Keratinocyte (primary cell): ENCODE measurements around the gene FBXO3. TPM values are rescaled to one million over a fixed set of nuclear protein-coding genes. Genes with fewer than 3 reads are reported as not detected.

ENCODE experiments used
- DNase-seq: peaks from one replicate; pipeline ENCODE4 v3.0.0-alpha.2; 2011; ENCODE audit warnings: low read depth, missing footprints, low spot score
- FAIRE-seq: peaks from 2 replicates; lab custom pipeline; 2011; peaks lifted over from hg19 to GRCh38; lab: Jason Lieb, UNC
- H2AFZ ChIP-seq: 2 replicates; pipeline ENCODE4 v1.6.0; 2012; ENCODE audit warnings: low read length, control low read depth, inconsistent platforms; ENCODE audit not compliant: control insufficient read depth
- H3K27ac ChIP-seq: 2 replicates; pipeline ENCODE4 v1.5.1; 2011; ENCODE audit warnings: low read length; ENCODE audit not compliant: control insufficient read depth, insufficient read depth
- H3K27me3 ChIP-seq: 3 replicates; pipeline ENCODE4 v1.6.0; 2011; ENCODE audit warnings: low read length; ENCODE audit not compliant: control insufficient read depth, insufficient read depth; ENCODE audit errors: extremely low read depth
- H3K36me3 ChIP-seq, 2 experiments: 2 replicates in 1 of 2; 3 replicates in 1 of 2; pipeline ENCODE4 v1.5.1; 2011; ENCODE audit warnings: low read length in 2 of 2, mild to moderate bottlenecking in 1 of 2; ENCODE audit not compliant: control insufficient read depth in 2 of 2, insufficient read depth in 2 of 2; ENCODE audit errors: extremely low read depth in 1 of 2
- H3K4me1 ChIP-seq: 3 replicates; pipeline ENCODE4 v1.5.1; 2011; ENCODE audit warnings: low read length; ENCODE audit not compliant: control insufficient read depth, insufficient read depth; ENCODE audit errors: extremely low read depth
- H3K4me2 ChIP-seq: 3 replicates; pipeline ENCODE4 v1.6.0; 2011; ENCODE audit warnings: low read depth, low read length; ENCODE audit not compliant: control insufficient read depth, insufficient read depth; ENCODE audit errors: extremely low read depth
- H3K4me3 ChIP-seq, 3 experiments: fragments of 200-600 bp in 1 of 3; sonication (generic) in 1 of 3; 2 replicates in 2 of 3; 3 replicates in 1 of 3; pipeline ENCODE4 v1.5.1; 2011 to 2016; ENCODE audit warnings: low read length in 3 of 3, mild to moderate bottlenecking in 3 of 3, control low read depth in 2 of 3, inconsistent platforms in 1 of 3, low read depth in 1 of 3, mixed read lengths in 1 of 3, mixed run types in 1 of 3, moderate library complexity in 1 of 3; ENCODE audit not compliant: control insufficient read depth in 2 of 3, insufficient read depth in 2 of 3; ENCODE audit errors: extremely low read depth in 1 of 3
- H3K79me2 ChIP-seq: 2 replicates; pipeline ENCODE4 v1.6.0; 2012; ENCODE audit warnings: low read length; ENCODE audit not compliant: control insufficient read depth, insufficient read depth
- H3K9ac ChIP-seq: 3 replicates; pipeline ENCODE4 v1.6.0; 2011; ENCODE audit warnings: low read length; ENCODE audit not compliant: control insufficient read depth, insufficient read depth; ENCODE audit errors: extremely low read depth
- H3K9me1 ChIP-seq: 3 replicates; pipeline ENCODE4 v1.6.0; 2011; ENCODE audit warnings: low read length; ENCODE audit not compliant: control insufficient read depth, insufficient read depth; ENCODE audit errors: extremely low read depth
- H3K9me3 ChIP-seq: 2 replicates; pipeline ENCODE4 v1.5.1; 2012; ENCODE audit warnings: low read depth, low read length; ENCODE audit not compliant: control insufficient read depth
- H4K20me1 ChIP-seq: 3 replicates; pipeline ENCODE4 v1.6.0; 2011; ENCODE audit warnings: low read length; ENCODE audit not compliant: control insufficient read depth, insufficient read depth; ENCODE audit errors: extremely low read depth
- CTCF ChIP-seq, 3 experiments: IDR thresholded peaks in 1 of 3; conservative IDR thresholded peaks in 1 of 3; optimal IDR thresholded peaks in 1 of 3; 2 replicates in 2 of 3; 3 replicates in 1 of 3; pipeline versions ENCODE3 to v1.5.1; 2011; ENCODE audit warnings: low read length in 3 of 3, mild to moderate bottlenecking in 3 of 3, moderate library complexity in 2 of 3, control low read depth in 1 of 3, inconsistent platforms in 1 of 3; ENCODE audit not compliant: insufficient read depth in 2 of 3; ENCODE audit errors: extremely low read depth in 1 of 3
- EZH2 ChIP-seq: IDR thresholded peaks from one replicate; pipeline ENCODE4 v1.6.1; 2012; ENCODE audit warnings: inconsistent platforms, mild to moderate bottlenecking, low read length, moderate library complexity
- dilution Hi-C: fragments of 300-500 bp; cut with MboI; formaldehyde crosslinking; loops from one replicate; pipeline ENCODE4 v1.7.0; 2020; ENCODE audit warnings: low sequenced_read_pairs; ENCODE audit not compliant: extremely low pct_ligation_motif_present
- polyA plus RNA-seq, 5 experiments: library from polyadenylated mRNA; depleted of rRNA in 3 of 5; stranded (reverse) in 3 of 5; stranded (forward) in 1 of 5; unstranded in 1 of 5; fragments of >200 nt; gene quantifications; 1 replicate in 1 of 5; 2 replicates in 3 of 5; 3 replicates in 1 of 5; pipeline versions ENCODE4 v1.2.1 to v1.2.3, GENCODE V29; 2011 to 2012; ENCODE audit warnings: missing spikeins in 2 of 5, low read depth in 1 of 5, low replicate concordance in 1 of 5

Gene FBXO3
- polyA plus RNA-seq, 1 donor (not counting 4 experiments of a cell fraction or from before 2014, with no cell fraction given), result 68.6 TPM

- Histone ChIP-seq H3K9me3 (no peaks in the 10 kb centered on the region), H3K4me3 (no peak overlapping the region), H3K27ac (no peak overlapping the region), H3K4me2 (no peak overlapping the region), H2AFZ (no peak overlapping the region), H3K79me2 (peaks cover 16% of the 10 kb centered on the region), H3K9ac (no peak overlapping the region), H3K9me1 (no peaks in the 10 kb centered on the region), H4K20me1 (no peaks in the 10 kb centered on the region), H3K4me1 (peaks cover 22% of the 10 kb centered on the region), H3K27me3 (no peaks in the 10 kb centered on the region), H3K36me3 (peaks cover 12% of the 10 kb centered on the region in 2 experiments)
- no peak for DNase-seq
- FAIRE-seq, result no peak
- TF ChIP-seq EZH2, result no peak
- no peak for TF ChIP-seq CTCF (optimal IDR thresholded peaks at IDR 0.05 in 1 of 3, IDR thresholded peaks at IDR 0.05 in 1 of 3, conservative IDR thresholded peaks at IDR 0.05 in 1 of 3; ENCODE audit: extremely low read depth in 1 of 3, insufficient read depth in 2 of 3, low read length in 3 of 3)
- dilution Hi-C loops, result no loop called here
These were observed 6.7 kb downstream of the FBXO3 start for GRCh38 chr11:33767624-33768023.

- Histone ChIP-seq H3K4me1 (peaks cover 12% of the 10 kb centered on the region), H2AFZ (no peak overlapping the region), H3K9ac (no peak overlapping the region), H3K27me3 (no peaks in the 10 kb centered on the region), H3K9me1 (no peaks in the 10 kb centered on the region), H4K20me1 (no peaks in the 10 kb centered on the region), H3K4me3 (no peak overlapping the region), H3K9me3 (no peaks in the 10 kb centered on the region), H3K4me2 (no peak overlapping the region), H3K79me2 (peaks cover 4% of the 10 kb centered on the region), H3K27ac (no peak overlapping the region), H3K36me3 (peaks cover 12 to 16% of the 10 kb centered on the region in 2 experiments)
- FAIRE-seq, result no peak
- no peak for TF ChIP-seq EZH2
- no peak for TF ChIP-seq CTCF (optimal IDR thresholded peaks at IDR 0.05 in 1 of 3, IDR thresholded peaks at IDR 0.05 in 1 of 3, conservative IDR thresholded peaks at IDR 0.05 in 1 of 3; ENCODE audit: extremely low read depth in 1 of 3, insufficient read depth in 2 of 3, low read length in 3 of 3)
- dilution Hi-C loops, result no loop called here
- DNase-seq, result no peak
These were observed 8.2 kb downstream of the FBXO3 start for GRCh38 chr11:33766085-33766484.
